Esophagus muscularis mucosa (tissue), 4 donors: ENCODE measurements around the gene FOXN1.

Experiments used
- CTCF ChIP-seq, 3 experiments: fragments of 200-600 bp in 2 of 3; fragments of 450-650 bp in 1 of 3; sonication (generic) in 2 of 3; IDR thresholded peaks; one replicate each; pipeline ENCODE4 v1.5.1; 2017 to 2019; ENCODE audit warnings: antibody characterized with exemption in 3 of 3, mild to moderate bottlenecking in 2 of 3, moderate library complexity in 1 of 3
- EP300 ChIP-seq: sonication (generic); formaldehyde crosslinking; IDR thresholded peaks from one replicate; pipeline ENCODE4 v1.6.1; 2017; ENCODE audit warnings: antibody characterized with exemption
- POLR2A ChIP-seq: fragments of 450-650 bp; IDR thresholded peaks from one replicate; pipeline ENCODE4 v1.6.1; 2017; ENCODE audit warnings: antibody characterized with exemption, moderate library complexity, mild to moderate bottlenecking, low read depth

- no peak for TF ChIP-seq CTCF (IDR thresholded peaks at IDR 0.05)
- no peak for TF ChIP-seq POLR2A
- TF ChIP-seq EP300 = no peak
Observed at GRCh38 chr17:28585851-28586250, 79.7 kb downstream of the FOXN1 start.
